GM06990 (cell line): ENCODE data around the gene MRPS22.

Source experiments
- DNase-seq: peaks from one replicate; pipeline ENCODE4 v3.0.0-alpha.2; 2011; ENCODE audit not compliant: insufficient read length; ENCODE audit errors: extremely low read depth
- H3K27me3 ChIP-seq: replicated peaks from 2 replicates; pipeline ENCODE4 v1.6.0; 2011; ENCODE audit warnings: low read length; ENCODE audit not compliant: control insufficient read depth, insufficient read depth
- H3K36me3 ChIP-seq: 2 replicates; pipeline ENCODE4 v1.5.1; 2011; ENCODE audit warnings: low read length; ENCODE audit not compliant: control insufficient read depth, insufficient read depth
- H3K4me3 ChIP-seq: replicated peaks from 2 replicates; pipeline ENCODE4 v1.5.1; 2011; ENCODE audit warnings: low read depth, mild to moderate bottlenecking, control low read depth, low read length
- TF ChIP-seq, protein P1 (sequence below): IDR thresholded peaks from 2 replicates; pipeline ENCODE4 v1.5.1; 2011; ENCODE audit warnings: low read length, control low read depth, mild to moderate bottlenecking, inconsistent platforms; ENCODE audit not compliant: insufficient read depth, poor library complexity, severe bottlenecking

Gene MRPS22

DNA sequence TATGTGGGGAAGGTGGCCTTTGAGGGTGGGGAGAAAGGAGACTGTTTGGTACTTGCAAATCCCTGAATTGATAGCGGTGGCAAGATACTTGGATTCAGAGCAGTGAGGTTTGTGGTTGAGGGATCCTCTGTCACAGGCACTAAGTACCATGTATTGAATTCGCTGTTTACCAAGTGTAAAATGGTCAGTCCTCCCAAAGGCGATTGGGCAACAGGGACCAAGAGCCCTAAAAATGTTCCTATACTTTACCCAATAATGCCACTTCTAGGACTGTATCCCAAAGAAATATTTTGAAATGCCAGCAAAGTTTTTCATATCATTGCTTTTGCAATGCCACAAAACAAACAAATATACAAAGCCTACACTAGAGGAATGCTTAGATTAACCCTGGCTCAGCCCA lies 43.4 kb upstream of the MRPS22 start:
- Histone ChIP-seq H3K36me3 (no peaks in the 10 kb centered on the region), H3K4me3 (no peak overlapping the region), H3K27me3 (no peaks in the 10 kb centered on the region; the same call in 1 of the 2 replicates)
- TF ChIP-seq, protein P1, sequence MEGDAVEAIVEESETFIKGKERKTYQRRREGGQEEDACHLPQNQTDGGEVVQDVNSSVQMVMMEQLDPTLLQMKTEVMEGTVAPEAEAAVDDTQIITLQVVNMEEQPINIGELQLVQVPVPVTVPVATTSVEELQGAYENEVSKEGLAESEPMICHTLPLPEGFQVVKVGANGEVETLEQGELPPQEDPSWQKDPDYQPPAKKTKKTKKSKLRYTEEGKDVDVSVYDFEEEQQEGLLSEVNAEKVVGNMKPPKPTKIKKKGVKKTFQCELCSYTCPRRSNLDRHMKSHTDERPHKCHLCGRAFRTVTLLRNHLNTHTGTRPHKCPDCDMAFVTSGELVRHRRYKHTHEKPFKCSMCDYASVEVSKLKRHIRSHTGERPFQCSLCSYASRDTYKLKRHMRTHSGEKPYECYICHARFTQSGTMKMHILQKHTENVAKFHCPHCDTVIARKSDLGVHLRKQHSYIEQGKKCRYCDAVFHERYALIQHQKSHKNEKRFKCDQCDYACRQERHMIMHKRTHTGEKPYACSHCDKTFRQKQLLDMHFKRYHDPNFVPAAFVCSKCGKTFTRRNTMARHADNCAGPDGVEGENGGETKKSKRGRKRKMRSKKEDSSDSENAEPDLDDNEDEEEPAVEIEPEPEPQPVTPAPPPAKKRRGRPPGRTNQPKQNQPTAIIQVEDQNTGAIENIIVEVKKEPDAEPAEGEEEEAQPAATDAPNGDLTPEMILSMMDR: no peak
- no peak for DNase-seq

DNA sequence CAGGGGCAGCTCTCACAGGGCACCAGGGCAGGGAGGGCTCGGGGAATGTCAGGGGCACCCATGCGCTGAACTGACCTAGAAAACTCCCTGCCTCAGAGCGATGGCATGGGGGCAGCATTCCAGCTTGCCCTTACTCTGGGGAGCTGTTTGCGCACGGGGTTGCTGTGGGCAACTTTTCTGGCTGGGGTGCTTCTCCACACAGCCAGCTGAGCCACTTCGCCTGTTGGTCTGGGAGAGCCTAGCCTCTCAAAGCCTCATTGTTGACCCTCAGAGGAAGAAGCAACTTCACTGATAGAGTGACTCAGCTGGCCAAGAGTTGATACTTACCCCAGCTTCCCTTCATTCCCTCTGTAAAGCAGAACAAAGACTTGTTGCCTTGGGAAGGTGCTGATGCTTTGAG lies 42.6 kb upstream of the MRPS22 start:
- Histone ChIP-seq H3K27me3 (no peaks in the 10 kb centered on the region; the same call in 1 of the 2 replicates), H3K4me3 (no peak overlapping the region), H3K36me3 (no peaks in the 10 kb centered on the region)
- TF ChIP-seq, protein P1: no peak
- no peak for DNase-seq

DNA sequence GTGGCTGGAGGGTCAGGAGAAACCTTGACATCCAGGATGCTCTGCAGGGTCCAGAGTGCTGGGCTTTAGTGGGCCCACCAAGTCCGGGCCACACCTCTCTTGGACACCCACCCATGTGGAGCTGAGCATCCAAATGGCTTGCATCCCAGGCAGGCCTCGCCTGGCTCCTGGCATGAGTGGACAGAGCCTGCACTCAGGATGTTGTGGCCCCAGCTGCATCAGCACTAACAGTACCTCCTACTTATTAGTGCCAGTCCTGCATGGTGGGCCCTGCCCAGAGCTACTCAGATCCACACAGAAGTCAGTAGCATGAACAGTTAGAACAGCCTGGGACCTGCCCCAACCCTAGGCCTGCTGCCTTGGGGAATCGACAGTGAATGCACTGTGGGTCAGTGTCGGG lies 42.2 kb upstream of the MRPS22 start:
- Histone ChIP-seq H3K4me3 (no peak overlapping the region), H3K27me3 (no peaks in the 10 kb centered on the region; the same call in 1 of the 2 replicates), H3K36me3 (no peaks in the 10 kb centered on the region)
- no peak for DNase-seq
- TF ChIP-seq, protein P1: no peak

DNA sequence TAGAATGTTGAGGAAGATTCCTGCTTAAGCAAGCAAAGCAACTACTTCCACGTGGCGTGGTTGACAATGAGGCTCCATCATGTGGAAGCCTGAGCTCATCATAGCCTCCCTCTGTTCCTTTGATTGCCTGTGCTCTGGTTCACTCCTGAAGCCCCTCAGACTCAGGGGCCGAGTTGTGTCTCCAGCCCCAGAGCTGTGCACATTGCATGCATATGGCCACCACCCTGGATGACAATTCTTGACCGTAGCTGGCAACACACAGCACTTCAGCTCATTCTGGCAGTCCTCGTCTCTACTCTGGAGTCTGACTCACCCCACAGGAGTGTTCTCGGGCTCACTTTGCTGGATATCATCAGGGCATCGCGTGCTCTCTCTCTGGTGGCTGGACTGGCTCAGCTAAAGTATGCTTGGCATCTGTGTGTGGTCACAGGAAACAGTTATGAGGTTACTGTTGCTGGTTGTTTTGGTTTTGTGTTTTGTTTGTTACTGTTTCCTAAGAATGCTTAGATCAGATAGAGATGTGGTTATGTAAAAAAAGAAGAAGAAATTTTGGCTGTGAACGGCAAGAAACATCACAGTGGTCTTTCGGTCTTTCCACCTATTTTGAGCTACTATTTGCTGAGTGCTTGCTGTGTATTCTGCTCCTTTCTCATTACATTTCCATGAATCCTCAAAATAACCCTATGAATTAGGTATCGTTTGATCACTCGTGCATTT lies 41.6 kb upstream of the MRPS22 start:
- Histone ChIP-seq H3K27me3 (no peaks in the 10 kb centered on the region; the same call in 1 of the 2 replicates), H3K4me3 (no peak overlapping the region), H3K36me3 (no peaks in the 10 kb centered on the region)
- TF ChIP-seq, protein P1: no peak
- DNase-seq: no peak

DNA sequence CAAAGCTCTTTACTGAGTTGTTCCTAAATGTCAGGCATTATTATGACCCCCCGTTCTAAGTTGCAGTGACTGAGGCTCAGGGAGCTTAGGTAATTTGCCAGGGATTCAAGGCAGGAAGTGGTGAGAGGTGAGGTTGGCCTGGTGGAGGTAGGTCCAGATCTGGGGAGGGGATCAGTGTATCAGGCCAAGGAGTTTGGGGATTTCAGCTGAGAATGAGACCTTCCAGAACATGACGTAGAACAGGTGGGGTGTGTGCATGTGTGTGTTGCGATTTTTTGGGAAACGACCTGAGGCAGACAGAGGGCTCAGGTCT lies 41.1 kb upstream of the MRPS22 start:
- H3K4me3 ChIP-seq: no peak overlapping the region
- H3K36me3 ChIP-seq: no peaks in the 10 kb centered on the region
- no peaks in the 10 kb centered on the region; the same call in 1 of the 2 replicates for H3K27me3 ChIP-seq
- TF ChIP-seq, protein P1: no peak
- no peak for DNase-seq

DNA sequence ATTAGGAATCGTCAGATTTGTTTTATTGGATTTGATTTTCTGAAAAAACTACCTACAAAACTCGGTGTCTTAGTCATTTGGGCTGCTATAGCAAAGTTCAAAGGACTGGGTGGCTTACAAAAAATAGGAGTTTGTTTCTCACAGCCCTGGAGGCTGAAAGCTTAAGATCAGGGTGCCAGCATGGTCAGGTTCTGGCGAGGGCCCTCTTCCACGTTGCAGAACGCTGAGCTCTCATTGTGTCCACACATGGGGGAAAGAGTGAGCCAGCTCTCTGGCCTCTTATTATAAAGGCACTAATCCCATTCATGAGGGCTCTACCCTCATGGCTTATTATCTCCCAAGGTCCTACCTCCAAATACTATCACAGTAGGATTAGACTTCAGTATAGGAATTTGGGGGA lies 40.6 kb upstream of the MRPS22 start:
- Histone ChIP-seq H3K4me3 (no peak overlapping the region), H3K27me3 (no peaks in the 10 kb centered on the region; the same call in 1 of the 2 replicates), H3K36me3 (no peaks in the 10 kb centered on the region)
- DNase-seq: no peak
- TF ChIP-seq, protein P1: no peak
